GM18870 (cell line): Measurements from ENCODE around the gene ADAMTS17.

Experiments
- ATAC-seq: cut with Tn5 transposase; IDR thresholded peaks from one replicate; pipeline ENCODE4 v1.9.1; 2021; ENCODE audit warnings: moderate library complexity; ENCODE audit not compliant: unreplicated experiment

The ADAMTS17 gene

GRCh38 chr15:100311833-100312476, 29.8 kb downstream of the ADAMTS17 start:
- no peak for ATAC-seq

DNA sequence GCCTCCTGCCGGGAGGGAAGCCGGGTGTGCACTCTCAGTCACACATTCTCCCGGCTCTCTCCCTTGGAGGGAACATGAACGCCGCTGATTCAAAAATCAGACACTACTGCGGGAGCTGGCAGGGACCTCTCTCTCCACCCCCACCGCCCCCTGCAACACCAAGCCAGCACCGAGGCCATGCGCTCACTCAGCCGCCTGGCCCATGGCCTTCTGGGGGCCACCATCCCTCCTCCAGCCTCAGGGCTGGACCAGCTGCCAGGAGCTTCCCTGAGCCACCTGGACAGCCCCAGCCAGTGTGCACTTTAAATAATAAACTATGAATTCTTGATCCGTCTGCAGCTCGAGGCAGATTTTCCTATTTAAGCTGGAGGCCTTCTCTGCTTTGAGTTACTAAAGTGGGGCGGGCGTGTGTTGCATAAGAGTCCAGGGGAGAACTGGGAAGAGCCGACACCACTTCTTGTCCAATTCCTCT, 30.6 kb downstream of the ADAMTS17 start:
- no peak for ATAC-seq

GRCh38 chr15:100310513-100311153, 31.1 kb downstream of the ADAMTS17 start:
- no peak for ATAC-seq

GRCh38 chr15:100310041-100310405, 31.8 kb downstream of the ADAMTS17 start:
- ATAC-seq, result no peak

GRCh38 chr15:100309109-100310040, 32.4 kb downstream of the ADAMTS17 start:
- no peak for ATAC-seq

DNA sequence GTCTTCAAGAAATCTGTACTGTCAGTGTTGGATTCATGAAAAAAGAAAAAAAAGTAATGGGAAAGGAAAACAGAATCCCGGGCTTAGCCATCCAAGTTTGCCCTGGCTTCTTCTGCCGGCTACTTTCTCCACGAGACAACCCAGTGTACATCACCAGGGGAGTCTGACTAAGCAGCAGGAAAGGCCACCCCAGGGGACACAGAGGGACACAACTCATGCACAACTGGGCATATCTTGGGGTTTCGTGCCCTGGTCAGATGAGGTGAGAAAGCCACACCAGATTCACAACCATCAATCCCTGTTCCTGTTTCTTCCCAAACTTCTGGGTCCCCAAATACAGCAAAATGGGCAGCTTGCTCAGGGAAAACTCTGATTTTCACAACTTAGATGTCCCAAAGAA, 33.2 kb downstream of the ADAMTS17 start:
- ATAC-seq, result no peak

DNA sequence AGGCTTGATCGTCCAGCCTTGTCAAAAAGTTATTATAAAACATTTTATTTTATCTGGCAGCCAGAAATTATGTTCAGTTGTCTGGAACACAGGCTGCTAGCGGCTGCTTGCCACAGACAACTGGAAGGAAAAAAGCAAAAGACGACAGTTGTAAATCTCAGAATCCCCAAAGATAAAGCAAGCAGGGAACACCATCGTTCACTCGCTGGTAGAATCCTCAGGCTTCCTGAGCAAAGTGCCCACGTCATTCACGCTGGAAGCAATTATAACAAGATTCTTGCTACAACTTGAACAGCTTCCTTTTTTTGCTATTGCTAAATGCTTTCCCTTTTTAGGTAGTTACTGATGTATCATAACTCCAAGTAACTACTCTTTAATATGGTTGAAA, 33.6 kb downstream of the ADAMTS17 start:
- ATAC-seq, result no peak

DNA sequence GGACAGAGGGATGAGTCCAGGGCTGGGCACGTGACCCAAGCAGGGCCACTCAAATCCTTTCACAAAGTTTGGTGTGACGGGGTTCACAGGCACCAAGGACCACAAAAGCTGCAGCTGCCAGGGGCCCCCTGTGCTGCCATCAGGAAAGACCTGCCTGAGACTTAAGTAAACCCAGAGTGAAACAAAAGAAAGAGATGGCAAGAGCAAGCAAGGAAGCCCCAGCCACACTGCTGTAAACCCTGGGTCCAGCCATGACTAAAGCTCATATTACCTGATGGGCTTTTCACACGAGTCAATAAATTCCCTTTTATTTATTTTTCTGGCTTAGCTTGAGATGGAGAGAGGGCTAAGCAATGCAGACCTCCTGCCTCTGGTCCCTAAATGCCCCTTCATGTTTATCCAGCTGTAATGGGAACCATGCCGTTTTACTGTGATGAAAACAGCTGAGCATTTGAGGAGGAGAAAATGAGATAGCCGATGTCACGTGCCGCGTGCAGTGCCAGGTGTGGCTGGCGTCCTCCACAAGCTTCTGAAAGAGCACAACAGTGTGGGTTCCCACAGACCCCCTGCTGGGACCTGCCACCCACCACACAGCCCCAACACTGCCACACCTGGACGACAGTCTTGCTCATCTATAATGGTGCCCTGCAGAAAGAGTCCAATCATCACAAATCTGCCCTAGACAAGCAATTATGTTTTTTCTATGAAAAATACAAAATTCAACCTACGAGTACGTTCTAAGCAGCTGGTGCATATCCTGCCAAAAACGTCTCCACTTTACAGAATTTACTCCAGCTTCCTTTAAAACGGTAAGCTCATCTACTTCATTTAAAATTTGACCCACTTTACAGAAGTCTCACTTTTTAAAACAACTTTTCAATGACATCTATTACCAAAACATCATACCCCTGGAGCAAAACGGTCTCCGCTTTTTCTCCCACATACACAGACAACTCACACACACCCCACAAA, 34.2 kb downstream of the ADAMTS17 start:
- no peak for ATAC-seq

DNA sequence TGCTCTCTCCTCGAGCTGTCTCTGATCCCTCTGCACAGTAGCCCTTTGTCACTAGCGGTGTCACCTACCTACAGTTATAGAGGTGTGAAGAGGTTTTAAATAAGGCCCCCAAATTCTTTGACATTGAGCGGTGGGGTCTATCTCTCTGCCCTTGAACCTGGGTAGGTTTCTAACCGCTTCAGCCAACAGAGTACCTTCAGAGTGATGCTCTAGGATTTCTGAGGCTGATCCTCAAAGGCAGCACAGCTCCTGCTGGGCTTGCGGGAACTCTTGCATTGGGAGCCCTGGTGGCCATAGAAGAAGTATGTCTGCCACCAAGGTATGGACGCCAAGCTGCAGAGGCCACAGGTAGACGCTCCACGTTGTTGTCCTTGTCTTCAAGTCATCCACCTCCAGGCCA, 35.7 kb downstream of the ADAMTS17 start:
- no peak for ATAC-seq

DNA sequence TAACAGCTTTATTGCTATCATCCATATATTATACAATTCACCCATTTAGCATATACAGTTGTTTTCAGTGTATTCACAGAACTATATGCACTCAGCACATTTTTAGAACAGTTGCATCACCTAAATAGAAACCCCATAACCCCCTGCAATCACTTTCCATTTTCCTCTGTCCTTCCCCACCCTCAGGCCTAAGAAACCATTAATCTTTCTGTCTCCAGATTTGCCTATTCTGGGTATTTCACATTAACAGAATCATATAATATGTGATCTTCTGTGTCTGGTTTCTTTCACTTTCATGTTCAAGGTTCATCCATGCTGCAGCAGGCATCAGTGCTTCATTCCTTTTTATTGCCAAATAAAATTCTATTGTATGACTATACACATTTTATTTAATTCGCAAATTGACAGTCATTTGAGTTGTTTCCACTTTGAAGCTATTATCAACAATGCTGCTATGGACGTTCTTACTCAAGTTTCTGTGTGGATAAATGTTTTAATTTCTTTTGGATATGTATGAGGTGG, 39.8 kb downstream of the ADAMTS17 start:
- peak; percentile 82 for ATAC-seq

GRCh38 chr15:100298257-100298656, 43.5 kb downstream of the ADAMTS17 start:
- no peak for ATAC-seq

DNA sequence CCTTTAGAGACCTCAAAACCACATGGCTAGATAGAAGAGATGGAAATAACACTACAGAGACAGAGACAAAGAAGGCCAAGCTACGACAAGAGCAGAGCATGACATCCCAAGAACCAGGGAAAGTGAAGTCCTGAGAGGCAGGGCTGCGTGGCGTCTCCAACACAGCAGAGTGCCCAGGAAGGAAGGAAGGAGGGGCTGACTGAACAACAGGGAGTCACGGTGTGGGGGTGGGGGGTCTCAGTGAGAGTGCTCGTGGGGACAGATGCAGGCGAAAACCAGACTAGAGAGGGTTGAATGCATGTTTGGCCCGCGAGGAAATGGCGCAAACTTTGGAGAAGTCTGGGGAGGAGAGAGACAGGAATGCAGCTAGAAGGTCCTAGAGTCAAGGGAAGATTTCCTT, 44.0 kb downstream of the ADAMTS17 start:
- ATAC-seq, result no peak

- ATAC-seq, result no peak
Measured at GRCh38 chr15:100295939-100296565, 45.7 kb downstream of the ADAMTS17 start.

DNA sequence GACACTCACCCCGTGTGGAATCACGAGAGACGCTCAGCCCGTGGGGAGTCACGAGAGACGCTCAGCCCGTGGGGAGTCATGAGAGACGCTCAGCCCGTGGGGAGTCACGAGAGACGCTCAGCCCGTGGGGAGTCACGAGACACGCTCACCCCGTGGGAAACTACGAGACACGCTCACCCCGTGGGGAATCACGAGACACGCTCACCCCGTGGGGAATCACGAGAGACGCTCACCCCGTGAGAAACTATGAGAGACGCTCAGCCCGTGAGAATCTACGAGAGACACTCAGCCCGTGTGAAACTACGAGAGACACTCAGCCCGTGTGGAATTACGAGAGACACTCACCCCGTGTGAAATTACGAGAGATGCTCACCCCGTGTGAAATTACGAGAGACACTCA, 49.8 kb downstream of the ADAMTS17 start:
- no peak for ATAC-seq

DNA sequence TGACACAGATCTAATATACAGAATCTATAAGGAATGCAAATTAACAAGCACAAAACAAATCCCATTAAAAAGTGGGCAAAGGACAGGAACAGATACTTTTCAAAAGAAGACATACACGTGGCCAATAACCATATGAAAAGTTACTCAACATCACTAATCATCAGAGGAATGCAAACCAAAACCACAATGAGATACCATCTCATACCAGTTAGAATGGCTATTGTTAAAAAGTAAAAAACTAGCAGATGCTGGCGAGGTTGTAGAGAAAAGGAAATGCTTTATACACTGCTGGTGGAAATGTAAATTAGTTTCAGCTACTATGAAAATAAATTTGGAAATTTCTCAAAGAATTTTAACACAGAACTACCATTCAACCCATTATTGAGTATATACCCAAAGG, 50.7 kb downstream of the ADAMTS17 start:
- no peak for ATAC-seq

DNA sequence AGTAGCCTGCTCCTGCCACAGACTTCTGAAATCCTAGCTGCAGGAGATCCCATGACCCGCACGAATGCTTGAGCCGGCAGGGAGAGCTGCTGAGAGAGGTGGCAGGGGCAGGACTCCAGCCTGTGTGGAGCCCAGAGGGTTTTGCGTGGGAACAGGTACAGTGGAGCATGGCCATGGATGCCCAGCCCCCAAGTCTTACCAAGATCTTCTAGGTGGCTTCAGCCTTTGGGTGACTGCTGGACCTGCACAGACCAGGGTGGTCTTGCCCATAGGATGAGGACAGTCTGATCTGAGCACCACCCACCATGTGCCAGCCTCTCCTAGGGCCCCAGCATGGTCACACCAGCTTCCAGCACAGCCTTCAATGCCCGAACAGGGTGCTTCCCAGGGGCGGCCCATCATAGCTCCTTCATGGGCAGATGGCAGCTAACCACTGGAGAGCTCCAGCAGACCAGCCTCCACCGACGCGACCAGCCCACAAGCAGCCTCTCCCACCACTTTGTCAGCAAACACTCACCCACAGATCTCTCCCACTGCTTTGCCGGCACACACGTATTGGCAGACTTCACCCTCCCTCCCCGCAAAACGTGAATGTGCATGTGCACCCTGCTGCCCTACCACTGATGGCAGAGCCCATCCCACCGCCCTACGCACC, 56.0 kb downstream of the ADAMTS17 start:
- ATAC-seq, result no peak

DNA sequence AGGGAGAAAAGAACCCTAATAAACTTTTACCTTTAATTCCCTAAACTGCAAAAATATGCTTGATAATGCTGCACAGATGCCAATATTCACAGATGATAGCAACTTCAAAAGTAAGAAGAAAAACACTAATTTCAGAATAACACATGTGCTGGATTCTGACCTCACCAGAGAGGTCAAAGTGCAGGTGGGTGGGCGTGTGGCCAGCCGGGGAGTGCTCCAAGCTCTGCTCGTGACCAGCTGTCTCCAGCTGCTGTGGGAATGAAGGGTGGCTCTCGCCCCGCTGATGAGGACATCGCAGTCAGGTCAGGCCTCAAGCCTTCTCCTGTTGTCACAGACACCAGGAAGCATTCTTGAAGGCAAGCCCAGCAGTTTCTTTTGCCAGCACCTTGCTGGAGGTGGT, 57.1 kb downstream of the ADAMTS17 start:
- ATAC-seq, result no peak

DNA sequence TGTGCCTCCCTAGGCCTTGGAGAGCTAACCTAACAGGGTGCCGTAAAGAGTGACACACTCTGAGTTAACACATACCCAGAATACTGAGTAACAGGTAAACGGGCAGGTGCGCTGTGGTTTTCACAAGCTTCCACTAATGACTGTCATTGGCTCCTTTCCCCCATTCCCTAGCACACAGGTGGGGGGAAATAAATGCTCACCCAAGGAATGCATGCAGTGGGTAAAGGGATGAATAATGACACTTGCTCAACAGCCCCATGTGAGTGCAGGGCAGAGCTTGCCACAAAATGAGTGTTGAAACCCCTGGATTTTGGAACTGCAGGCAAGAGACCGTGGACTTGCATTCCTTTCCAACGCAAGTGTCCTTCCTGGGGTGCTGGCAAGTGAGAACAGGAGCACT, 57.6 kb downstream of the ADAMTS17 start:
- no peak for ATAC-seq

DNA sequence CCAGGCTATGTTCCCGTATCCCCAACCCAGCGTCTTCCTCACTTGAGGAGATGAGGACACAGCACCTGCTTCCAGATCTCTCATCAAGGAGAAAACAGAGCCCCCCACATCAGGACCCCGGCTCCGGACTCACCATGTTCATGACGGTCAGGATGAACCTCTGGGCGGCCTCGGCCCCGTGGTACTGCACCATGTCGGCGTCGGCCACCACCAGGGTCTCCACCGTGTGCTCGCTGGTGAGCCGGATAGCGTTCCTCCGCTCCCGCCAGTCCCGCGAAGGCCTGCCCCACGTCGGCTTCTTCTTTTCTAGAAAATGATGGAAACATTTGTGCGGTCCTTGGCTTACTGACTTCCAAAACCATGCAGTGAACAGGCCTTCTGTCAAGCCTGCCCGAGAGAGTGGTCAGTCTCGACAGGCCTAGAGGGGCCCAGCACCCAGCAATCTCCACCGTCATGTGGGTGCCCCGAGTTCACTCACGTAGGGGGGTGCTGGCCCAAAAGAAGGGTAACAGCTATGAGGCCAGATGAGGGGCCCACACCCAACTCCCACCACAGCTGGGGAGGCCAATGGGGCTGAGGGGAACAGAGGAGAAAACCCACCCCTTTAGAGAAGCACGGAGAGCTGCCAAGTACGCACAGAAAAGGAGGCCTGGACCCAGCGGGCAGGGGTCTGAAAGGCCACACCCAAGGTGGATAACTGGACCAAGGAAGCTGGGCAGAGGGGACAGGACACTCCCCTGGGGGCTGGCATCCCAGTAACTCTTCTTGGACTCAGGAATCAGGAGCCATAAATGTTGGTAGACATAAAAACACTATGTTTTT, 60.5 kb downstream of the ADAMTS17 start:
- ATAC-seq, result no peak
